NCI-H774 (cell line): ENCODE results near the gene GPR31.
A peak's percentile ranks its signal among the peaks of the same experiment; 100 is the strongest.

Source experiments
- DNase-seq: peaks from one replicate; lab custom pipeline; 2025; lab: John Stamatoyannopoulos, UW

The GPR31 gene

DNA sequence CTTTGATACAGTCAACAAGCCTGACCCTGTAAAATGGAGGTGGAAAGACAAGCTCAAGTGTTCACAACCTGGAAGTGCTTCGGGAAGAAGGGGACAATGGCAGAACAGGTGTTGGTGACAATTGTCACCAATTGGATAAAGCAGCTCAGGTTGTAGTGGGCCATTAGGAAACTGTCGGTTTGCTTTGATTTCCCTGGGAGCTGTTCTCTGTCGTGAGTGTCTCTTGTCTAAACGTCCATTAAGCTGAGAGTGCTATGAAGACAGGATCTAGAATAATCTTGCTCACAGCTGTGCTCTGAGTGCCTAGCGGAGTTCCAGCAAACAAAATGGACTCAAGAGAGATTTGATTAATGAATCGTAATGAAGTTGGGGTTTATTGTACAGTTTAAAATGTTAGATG, 19.9 kb downstream of the GPR31 start:
- DNase-seq, result peak; percentile 49

DNA sequence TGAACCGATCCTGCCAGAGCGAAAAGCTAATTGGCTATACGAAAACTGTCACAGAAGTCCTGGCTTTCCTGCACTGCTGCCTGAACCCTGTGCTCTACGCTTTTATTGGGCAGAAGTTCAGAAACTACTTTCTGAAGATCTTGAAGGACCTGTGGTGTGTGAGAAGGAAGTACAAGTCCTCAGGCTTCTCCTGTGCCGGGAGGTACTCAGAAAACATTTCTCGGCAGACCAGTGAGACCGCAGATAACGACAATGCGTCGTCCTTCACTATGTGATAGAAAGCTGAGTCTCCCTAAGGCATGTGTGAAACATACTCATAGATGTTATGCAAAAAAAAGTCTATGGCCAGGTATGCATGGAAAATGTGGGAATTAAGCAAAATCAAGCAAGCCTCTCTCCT, 20.7 kb downstream of the GPR31 start:
- no peak for DNase-seq

DNA sequence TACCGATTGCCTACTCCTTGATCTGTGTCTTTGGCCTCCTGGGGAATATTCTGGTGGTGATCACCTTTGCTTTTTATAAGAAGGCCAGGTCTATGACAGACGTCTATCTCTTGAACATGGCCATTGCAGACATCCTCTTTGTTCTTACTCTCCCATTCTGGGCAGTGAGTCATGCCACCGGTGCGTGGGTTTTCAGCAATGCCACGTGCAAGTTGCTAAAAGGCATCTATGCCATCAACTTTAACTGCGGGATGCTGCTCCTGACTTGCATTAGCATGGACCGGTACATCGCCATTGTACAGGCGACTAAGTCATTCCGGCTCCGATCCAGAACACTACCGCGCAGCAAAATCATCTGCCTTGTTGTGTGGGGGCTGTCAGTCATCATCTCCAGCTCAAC, 21.4 kb downstream of the GPR31 start:
- no peak for DNase-seq

DNA sequence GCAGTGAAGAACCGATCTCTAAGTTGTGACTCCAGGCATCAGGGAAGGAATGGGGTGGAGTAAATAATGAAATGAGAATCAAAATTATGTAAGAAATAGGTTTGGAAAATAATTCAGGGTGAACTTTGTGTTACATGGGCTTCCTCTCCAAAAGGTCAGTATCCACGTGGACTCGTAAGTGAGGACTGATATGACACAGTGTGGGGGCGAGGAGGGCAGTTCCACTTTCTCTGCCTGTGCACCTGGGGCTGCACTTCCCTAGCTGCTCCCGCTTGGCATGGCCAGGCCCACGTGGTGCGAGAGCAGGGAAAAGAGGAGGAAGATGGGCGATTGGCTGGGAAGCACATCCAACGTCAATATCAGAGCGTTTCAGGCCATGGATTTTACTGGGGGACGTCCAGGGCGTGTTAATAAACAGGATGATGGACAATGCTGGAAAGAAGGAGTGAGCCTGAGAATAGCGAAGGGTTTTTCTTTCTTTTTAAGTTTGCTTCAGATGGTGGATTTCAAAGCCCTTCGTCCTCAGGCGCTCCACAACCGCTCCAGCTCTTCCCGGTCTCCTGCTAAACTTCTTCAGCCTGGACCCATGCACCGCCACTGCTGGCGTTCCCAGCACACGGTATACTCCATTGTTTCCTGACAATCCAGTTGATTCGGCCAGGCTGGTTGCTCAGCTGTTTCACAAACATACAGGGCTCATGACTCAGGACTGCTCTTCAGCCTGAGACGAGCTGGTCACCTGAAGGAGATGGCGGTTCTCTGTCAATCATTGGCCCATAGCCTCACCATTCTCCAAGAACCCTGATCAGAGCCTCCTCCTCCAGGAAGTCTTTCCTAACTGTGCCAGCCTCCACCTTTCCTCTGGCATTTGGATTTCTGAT, 23.1 kb downstream of the GPR31 start:
- no peak for DNase-seq

DNA sequence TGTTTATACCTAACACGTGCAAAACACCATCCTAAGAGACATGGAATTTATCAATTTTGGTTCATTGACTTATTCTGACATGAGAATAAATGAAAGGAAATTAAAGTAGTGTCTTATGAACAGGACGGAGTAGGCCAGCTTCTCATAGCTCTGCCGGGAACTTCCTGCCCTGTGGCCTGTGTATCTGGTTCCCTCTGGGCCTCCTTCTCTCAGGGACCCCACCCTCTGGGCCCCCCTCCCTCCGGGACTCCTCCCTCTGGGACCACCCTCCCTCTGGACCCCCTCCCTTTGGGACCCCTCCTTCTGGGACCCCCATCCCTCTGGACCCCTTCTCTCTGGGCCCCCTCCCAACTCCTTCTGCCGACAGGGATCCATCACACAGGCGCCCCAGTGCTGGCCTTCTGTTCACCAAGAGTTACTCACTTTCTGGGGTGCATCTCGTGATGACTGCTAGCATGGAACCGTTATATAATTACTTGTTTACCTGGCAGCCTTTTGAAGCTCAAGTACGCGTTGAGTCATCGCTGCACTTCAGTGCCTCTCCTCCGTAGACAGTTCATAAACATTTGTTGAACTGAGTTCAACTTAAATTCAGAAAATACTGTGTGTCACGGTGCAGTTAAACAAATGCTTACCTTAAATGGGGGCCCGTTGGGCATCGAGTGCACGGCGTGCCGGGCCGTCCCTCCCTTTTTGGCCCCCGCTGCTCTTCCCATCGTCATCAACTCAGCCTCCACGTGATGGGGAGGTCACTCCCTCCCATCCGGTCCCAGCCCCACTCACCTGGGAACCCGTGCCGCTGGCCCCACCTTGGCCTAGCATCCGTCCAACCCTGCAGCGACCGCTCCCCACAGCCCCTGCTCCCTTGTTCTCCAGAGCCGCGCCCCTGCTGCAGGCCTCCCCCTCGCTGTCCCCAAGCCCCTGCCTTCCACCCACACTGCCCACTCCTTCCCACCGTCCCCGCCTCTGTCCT, 26.8 kb downstream of the GPR31 start:
- peak; percentile 75 for DNase-seq

DNA sequence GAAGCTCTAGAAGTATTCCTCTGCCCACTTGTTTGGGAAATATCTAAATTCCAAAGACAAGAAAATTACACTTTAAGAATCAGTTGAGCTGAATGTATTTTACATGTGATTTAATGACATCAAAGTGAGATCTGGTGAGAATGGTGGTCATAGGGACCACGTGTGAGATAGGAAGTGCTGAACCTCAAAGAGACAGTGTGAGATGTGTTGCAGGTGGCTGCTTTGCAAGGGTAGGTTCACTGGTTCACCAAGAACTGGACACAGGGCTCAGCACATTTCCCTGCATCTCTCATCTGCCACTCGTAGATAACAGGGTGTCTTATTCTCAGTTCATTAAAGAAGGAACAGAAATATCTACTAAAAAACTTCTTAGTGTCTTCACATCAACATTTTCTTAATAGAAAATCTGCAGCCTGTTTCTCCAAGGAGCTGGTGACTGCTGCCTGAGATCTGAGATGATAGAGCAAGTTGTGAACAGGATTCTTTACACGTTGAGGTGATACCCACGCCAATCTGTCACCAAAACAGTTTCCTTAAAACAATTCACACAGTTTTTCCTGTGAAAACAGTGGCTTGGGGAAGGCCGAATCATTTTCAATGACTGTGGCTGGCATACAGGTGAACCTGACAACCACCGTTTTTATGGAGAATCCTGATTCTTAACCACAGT, 27.6 kb downstream of the GPR31 start:
- DNase-seq, result no peak

DNA sequence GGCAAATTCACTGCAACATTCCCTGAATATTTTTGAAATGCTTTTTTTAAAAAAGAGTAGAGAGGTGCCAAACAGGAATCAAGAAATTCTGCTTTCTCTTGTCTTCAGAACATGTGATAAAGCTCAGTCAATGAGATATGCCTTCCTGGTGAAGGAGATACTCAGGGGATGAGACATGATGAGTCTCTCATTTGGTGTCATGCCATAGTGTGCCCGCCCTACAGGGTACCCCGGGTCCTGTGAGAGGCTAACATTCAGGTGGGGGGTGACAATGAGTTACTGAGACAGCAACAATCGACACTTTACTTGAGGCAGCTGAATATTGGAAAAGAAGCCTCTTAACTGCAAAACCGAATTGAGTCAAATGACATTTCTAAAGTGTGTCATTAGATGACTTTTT, 28.2 kb downstream of the GPR31 start:
- no peak for DNase-seq

DNA sequence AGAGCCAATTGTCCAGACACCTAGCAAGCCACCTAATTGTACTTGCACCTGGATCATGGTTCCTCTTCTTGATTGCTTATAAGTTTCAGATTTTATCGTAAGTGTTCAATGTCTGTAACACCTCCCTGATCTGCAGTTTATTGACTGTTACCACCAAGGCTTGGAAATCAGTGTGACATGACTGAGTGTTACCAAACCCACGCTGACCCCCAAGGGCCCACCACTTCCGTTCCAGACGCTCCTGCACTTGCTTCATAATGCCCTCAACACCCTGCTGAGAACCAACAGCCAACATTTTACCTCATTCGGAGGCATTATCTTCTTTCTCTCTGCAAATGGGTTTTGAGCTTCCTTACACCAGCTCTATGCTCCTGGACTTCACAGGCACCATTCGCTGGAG, 28.6 kb downstream of the GPR31 start:
- DNase-seq, result no peak

DNA sequence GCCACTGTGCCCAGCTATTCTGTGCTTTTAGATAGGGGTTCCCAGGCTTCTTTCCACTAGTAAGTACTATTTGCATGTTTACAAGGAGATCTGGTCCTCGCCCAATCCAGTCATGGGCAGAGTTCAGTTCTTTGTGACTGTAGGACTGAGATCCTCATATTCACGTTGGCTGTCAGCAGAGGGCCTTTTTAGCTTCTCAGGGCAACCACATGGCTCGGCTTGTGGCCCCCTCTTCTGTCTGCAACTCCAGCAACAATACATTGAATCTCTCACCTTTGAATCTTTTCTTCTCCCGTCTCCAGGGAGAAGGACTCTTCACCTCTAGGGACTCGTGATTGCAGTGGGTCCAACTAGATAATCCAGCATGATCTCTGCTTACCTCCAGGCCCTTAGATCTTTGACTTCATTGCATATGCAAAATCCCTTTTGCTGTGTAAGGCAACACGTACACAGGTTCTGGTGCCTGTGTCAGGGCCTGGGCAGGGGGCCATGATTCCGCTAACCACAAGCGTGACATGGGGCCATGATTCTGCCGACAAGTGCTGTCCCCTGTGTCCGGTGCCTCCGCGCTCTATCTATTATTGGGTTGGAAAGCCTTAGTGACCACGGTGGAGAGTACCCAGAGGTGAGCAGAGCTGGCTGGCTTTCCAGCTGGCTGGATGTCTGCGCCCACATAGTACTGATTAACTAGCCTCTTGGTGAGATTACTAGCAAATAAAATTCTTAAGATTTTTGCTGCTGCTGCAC, 29.8 kb downstream of the GPR31 start:
- no peak for DNase-seq

DNA sequence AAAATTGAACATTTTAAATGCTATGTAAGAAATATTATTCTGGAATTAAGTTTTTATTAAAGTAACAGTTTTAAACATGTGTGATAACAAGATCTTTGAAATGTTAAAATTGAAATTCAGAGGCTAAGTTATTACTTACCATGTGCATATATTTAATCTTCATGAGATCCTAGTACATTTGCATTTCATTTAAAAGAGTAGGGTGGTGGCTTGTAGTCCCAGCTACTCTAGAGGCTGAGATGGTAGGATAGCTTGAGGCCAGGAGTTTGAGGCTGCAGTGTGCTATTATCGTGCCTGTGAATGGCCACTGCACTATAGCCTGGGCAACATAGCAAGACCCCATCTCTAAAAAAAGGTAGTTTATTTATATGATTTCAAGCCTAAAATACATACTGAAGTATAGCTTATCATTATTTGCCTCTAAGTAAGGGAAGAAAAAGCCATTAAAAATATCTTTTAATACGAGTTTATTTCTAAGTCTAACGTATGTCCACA, 31.9 kb downstream of the GPR31 start:
- no peak for DNase-seq

DNA sequence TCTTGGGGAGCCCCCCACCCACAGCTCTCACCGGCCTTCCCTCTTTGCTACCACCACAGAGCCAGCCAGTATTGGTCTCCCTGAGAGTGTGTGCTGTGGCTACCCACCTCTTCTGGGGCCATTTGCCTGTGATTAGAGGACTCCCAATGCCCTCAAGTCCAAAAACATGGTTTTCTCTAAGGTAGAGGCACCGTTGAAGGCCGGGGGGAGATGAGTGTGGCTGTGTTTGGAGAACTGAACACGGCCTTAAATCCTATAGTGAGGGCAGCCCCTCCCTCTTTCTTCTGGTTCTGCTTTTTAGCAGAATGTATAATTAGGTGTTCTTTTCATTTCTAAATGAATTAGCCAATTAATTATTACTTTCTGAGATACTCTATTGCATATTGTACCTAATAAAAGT, 32.4 kb downstream of the GPR31 start:
- DNase-seq, result no peak

DNA sequence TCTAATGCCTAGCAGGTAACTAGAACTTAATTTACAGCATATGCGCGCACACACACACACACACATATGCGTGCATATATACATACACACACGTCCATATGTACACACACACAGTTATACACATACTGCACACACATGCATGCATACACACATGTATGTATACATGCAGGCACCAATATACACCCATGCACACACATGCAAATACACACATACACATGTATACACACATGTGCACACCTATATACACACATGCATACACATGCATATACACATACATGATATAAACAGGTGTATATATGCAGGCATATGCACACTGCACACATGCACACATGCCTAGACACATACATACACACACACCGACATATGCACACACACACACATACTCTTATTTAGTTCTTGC, 33.0 kb downstream of the GPR31 start:
- no peak for DNase-seq

DNA sequence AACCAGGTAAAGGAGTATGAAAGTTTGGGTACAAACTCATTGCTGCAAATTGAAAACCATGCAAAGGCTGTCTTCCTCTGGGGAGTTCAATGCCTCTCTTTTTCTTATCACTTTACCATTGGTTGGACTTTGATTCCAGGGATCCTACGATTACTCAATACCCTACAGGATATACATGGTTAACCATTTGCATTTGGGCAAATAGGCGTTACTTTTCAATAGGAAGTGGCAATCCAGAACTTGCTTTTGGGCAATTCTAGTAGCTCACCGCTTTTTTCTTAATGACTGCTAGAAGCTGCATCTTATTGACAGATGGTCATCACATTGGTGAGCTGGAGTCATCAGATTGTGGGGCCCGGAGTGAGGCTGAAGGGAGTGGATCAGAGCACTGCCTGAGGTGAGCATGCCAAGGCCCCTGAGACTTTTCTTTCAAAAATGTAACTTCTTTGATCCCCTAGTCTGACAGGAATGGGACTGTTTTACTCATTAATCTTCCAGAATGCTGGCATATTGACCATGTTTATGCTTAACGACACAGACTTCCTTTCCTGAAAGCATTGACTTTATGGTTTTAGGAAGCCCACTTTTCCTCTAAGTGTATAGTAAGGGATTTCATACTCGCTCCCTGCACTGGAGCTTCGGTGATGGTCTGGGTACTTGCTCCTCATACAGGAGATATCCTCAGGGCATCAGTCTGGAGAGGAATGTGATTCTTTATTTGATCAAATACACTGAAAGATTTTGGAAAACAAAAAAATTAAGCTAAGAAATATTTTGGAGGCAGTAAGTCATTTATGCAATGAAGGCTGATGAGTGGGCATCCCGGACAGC, 34.7 kb downstream of the GPR31 start, which contains the start of gene CCR6:
CCR6 (plus strand) TSS at position 270 of the 831 bp plus-strand sequence. CDS start 13,039 bp downstream, outside the sequence.
- no peak for DNase-seq

DNA sequence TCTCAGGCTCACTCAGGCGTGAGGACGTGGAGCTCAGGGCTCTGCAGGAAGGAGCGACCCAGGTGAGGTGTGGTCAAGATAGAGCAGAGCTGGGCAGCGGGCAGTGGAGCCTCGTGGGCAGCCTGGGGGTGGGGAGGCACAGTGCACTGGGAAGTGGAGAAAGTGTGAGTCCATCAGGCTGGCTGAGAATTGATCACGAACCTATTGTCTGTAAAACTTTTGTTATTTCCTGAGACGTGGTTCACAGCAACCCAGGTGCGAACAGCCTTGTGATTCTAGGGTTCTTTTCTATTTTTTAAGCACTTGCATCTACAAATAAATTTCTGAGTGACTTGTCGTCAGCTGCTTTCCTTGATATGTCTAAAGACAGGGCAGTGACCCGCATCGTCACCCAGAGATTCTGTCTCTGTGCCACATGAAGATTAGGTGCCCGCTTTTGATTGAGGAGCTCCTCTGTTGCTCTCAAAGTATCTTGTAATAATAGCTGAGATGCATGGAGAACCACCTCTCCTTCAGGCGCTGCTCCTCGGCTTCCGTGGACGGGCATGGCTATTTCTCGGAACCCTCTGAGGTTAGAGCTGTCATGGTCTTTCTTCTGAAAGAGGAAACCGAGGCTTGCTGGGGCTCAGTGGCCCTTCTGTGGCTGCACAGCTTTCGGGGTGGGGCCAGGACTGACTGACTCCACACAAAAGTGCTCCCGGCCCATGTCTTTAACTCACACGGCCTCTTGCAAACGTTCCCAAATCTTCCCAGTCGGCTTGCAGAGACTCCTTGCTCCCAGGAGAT, 35.5 kb downstream of the GPR31 start:
- no peak for DNase-seq

DNA sequence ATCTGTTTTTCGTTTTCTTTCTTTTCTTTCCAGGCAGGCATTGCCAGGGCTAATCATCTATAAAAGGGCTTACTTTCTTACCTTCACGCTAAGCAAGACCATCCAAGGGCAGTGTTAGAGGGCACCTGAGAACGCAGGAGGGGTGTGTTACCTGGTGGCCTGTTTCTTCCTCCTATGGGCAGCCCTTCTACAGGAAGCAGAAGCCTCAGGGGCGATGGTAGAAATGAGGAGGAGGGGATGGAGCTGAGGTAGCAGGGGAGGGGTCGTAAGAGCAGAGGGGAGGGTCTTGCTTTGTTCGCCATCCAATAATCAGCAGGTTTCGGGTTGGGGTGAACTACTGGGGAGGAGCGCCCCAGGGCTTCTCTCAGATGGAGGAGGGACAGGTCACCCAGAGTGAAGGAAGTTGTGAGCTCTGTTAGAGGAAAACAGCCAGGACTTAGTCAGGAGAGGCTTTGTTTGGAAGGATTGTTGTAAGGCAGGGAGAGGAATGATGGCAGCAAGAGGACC, 36.4 kb downstream of the GPR31 start:
- DNase-seq, result no peak

DNA sequence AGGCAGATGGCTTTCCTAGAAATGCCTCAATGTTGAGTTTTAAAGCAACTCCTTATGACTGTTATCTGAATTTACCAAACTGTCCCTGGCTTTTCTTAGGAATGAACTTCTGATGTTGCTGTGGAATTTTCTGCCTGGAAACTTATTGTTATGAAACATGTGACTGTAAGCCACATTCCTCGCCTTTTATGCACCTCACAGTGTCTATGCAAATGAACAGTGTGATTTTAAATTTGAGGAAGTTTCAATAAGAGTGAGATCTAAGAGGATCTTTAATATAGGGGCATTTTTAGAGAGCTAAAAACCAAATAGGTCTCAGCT, 37.2 kb downstream of the GPR31 start:
- DNase-seq, result no peak

DNA sequence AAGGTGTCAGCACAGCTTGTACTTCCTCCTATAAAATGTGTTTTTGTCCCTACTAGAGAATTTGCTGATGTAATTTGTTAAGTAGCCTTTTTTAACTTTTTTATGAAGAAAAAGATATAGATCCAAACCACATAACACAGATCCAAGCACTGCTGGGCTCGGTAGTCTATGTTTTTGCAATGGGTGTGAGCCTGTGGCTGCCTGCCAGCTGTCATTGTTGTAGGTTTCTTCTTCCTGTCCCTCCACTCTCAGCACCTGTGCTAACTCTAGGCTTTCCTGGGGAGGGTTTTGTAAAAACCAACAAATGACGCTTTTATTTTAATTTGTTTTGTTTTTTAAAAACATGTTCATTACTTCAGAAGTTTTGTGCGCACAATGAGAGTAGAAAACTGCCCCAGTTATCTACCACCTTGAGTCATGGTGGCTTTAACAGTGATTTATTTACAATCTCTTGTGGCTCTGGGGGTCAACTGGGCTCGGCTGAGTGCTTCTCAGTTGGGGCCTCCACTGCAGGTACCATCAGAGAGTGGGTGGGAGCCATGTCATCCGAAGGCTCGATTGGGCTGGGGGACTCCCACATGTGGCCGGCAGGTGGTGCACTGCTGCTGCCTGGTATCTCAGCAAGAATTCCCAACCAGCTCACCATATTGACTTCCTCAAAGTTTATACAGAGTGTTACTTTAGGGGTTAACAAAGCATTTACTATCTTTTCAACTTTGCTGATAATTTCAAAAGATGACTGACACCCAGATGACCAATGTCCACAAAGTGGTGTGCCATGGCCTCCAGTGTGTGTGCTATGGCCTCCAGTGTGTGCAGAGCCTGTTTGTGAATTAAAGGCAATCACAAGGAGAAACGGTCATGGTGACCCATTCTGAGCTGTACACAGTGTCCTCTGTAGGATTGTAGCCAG, 37.9 kb downstream of the GPR31 start:
- DNase-seq, result no peak

DNA sequence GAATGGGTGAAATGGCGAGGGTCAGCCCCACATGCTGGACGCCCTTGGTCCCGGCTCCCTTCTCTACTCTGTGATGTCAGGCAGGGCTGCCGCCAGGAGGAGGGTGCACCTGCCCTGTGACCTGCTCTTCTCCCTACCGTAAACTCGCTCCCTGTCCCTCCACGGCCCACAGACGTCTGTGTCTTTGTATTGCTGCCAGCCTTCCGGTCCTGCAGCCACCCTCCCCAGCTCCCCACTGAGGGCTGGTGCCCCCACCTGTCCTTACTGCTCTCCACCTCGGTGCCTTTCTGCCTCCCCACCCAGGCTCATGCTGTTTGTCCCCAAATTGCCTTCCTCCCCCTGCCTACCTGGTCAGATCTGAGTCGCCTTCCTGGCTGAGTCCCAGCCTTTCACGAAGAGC, 38.9 kb downstream of the GPR31 start:
- no peak for DNase-seq

DNA sequence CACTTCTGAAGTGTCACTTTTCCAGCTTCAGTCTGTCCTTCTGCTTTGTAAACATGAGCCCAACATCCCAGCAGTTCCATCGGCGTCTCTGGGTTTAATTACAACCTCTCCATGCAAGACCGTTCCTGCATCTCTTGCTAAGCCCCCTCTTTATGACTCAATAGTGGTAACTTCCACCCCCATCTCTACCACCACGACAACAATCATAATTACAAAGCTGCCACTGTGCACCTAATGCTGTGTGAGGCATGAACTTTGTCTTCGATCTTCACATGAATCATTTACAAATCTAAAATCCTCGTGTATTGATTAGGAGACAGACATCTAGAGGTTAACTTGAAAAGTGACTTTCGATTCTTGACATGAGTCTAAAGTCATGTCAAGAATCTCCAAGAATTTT, 39.8 kb downstream of the GPR31 start:
- DNase-seq, result no peak
